ENCODE measurements around the gene MAP2. TPM values are rescaled to one million over a fixed set of nuclear protein-coding genes. Genes with fewer than 3 reads are reported as not detected.
"Not testable (repeated sequence)": the region's sequence is repeated elsewhere in the genome, so short reads cannot be mapped to it uniquely, and the experiment has no call there.

The MAP2 gene
- total RNA-seq, 1 donor from 2014 or later = not detected

DNA sequence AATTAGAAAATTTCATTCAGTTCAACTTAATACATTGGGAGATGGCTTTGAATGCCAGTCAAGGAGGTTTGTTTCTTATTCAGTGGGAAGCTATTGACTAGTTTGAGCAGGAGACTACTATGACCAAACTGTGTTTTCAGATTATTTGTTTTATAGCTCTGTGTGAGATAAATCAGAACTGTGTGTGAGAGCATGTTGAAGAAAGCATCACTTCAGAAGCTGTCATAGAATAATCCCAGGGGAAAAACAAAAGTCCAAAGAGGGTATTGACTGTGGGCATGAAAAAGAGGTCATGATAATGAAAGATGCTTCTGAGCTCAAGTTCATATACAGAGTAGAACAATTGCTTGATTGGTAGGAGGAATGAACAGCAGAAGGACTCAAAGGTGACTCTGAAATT, 160.6 kb downstream of the MAP2 start:
- Mint-ChIP-seq H3K36me3 (ENCODE audit: low read depth) (no peaks in the 10 kb centered on the region), H3K4me1 (peaks cover under 1% of the 10 kb centered on the region), H3K27me3 (peaks cover under 1% of the 10 kb centered on the region), H3K4me3 (no peak overlapping the region), H3K9me3 (no peaks in the 10 kb centered on the region), H3K27ac (no peak overlapping the region)
- intact Hi-C loops (cut with micrococcal nuclease) = no loop called here
- DNase-seq = no peak

DNA sequence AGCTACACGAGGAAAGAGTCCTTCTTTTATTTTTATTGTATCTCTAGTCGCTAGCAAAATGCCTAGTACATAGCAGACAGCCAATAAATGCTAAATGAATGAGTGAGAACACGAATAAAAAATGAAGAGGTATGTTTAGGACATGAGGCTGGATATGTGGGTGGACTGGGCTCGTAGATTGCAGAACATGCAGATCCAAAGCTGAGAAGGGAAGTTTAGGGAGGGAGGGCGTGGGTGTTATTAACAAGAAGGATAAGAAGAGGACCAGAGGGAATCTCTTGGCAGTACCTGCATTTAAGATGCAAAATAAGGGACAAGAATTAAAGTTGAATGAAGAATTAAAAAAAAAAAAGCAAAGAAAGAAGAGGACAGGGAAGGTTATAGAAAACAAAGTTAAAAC, 161.1 kb downstream of the MAP2 start:
- no peaks in the 10 kb centered on the region for H3K9me3 Mint-ChIP-seq
- DNase-seq = no peak
- H3K36me3 Mint-ChIP-seq (ENCODE audit: low read depth) = no peaks in the 10 kb centered on the region
- H3K27me3 Mint-ChIP-seq = no peaks in the 10 kb centered on the region
- no peaks in the 10 kb centered on the region for H3K4me1 Mint-ChIP-seq
- H3K4me3 Mint-ChIP-seq = no peak overlapping the region
- no peak overlapping the region for H3K27ac Mint-ChIP-seq
- intact Hi-C loops (cut with micrococcal nuclease) = no loop called here

DNA sequence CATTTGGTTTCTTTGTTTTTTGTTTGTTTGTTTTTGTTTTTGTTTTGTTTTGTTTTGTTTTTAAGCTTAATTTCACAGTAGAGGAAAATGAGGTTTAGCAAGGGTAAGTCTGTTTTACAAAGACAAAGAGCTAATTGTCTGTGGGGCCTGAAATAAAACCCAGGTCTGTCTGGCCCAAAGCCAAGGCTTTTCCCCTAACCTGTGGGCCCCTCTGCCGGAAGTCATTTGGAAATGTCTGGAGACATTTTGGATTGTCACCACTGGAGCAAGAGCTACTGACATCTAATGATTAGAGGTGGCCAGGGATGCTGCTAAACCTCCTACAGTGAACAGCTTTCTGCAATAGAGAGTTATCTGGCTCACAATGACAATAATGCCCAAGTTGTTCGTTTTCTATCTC, 167.2 kb downstream of the MAP2 start:
- no peak overlapping the region for H3K4me3 Mint-ChIP-seq
- intact Hi-C loops (cut with micrococcal nuclease) = no loop called here
- DNase-seq = no peak
- no peaks in the 10 kb centered on the region for H3K27me3 Mint-ChIP-seq
- no peaks in the 10 kb centered on the region for H3K4me1 Mint-ChIP-seq
- H3K27ac Mint-ChIP-seq = no peak overlapping the region
- no peaks in the 10 kb centered on the region for H3K36me3 Mint-ChIP-seq (ENCODE audit: low read depth)
- H3K9me3 Mint-ChIP-seq = no peaks in the 10 kb centered on the region

DNA sequence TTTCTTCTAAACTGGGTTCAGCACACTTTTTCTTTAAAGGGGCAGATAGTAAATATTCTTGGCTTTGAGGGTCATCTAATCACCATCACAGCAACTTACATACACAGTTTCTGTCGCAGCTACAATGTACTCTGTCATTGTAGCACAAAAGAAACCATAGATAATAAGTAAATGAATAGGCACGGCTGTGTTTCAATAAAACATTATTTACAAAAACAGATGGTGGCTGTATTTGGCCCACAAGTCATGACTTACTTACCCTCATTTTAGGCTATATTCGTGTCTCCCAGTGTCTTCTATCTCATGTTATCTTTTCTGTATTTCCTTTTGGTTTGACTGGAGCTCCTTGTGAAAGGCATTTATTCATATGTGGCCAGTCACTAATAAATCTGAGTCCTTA, 168.3 kb downstream of the MAP2 start:
- Mint-ChIP-seq H3K4me3 (no peak overlapping the region), H3K4me1 (no peaks in the 10 kb centered on the region), H3K9me3 (no peaks in the 10 kb centered on the region), H3K36me3 (ENCODE audit: low read depth) (no peaks in the 10 kb centered on the region), H3K27me3 (no peaks in the 10 kb centered on the region), H3K27ac (no peak overlapping the region)
- no peak for DNase-seq
- intact Hi-C loops (cut with micrococcal nuclease) = no loop called here

DNA sequence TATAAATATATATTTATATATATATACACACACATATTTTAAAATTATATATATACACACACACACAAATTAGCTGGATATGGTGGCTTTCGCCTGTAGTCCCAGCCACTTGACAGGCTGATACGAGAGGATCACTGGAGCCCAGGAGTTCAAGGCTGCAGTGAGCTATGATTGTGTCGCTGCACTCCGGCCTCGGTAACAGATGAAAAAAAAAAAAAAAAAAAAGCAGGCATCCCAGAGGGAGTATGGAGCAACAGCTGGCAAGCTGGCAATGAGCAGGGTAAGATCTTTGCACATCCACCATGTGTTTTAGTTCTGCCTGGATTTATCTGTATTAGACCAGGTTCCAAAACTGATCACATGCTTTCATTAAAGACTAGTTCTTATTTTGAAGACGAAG, 170.1 kb downstream of the MAP2 start:
- no peaks in the 10 kb centered on the region for H3K4me1 Mint-ChIP-seq
- H3K27ac Mint-ChIP-seq = no peak overlapping the region
- intact Hi-C loops (cut with micrococcal nuclease) = no loop called here

DNA sequence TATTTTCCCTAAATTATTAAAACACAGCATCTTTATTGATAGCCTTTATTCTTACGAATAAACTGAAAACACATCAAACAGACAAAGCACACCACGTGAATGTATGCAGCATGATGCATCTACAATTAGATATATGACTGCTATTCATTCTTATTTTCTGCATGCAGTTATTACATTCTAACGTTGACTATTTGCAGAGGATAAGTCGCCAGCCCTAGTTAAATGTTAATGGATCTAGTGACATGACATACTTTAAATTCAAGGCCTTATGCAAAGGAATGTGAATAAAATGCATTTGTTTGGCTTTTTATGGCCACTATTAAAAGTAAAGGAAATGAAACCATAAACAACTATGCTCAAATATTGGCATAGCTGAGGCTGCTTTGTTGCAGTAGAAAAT, 172.4 kb downstream of the MAP2 start:
- no peak overlapping the region for H3K27ac Mint-ChIP-seq
- H3K4me1 Mint-ChIP-seq = no peaks in the 10 kb centered on the region
- intact Hi-C loops (cut with micrococcal nuclease) = no loop called here
- H3K9me3 Mint-ChIP-seq = no peaks in the 10 kb centered on the region
- H3K36me3 Mint-ChIP-seq (ENCODE audit: low read depth) = no peaks in the 10 kb centered on the region
- H3K27me3 Mint-ChIP-seq = no peaks in the 10 kb centered on the region
- no peak for DNase-seq
- no peak overlapping the region for H3K4me3 Mint-ChIP-seq

More for the DNA sequence above, 170.1 kb downstream of the MAP2 start:
- H3K36me3 Mint-ChIP-seq (ENCODE audit: low read depth) = no peaks in the 10 kb centered on the region
- H3K27me3 Mint-ChIP-seq = no peaks in the 10 kb centered on the region
- no peak for DNase-seq
- H3K9me3 Mint-ChIP-seq = no peaks in the 10 kb centered on the region
- no peak overlapping the region for H3K4me3 Mint-ChIP-seq

DNA sequence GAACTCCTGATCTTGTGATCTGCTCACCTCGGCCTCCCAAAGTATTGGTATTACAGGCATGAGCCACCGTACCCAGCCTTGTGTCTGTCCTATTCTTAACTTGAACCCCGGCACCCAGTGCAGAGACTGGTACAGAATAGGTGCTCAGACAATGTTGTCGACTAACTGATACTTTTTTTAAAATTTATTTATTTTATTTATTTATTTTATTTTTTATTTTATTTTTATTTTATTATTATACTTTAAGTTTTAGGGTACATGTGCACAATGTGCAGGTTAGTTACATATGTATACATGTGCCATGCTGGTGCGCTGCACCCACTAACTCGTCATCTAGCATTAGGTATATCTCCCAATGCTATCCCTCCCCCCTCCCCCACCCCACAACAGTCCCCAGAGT, 174.4 kb downstream of the MAP2 start:
- H3K4me3 Mint-ChIP-seq; H3K27me3 Mint-ChIP-seq; intact Hi-C loops (cut with micrococcal nuclease); DNase-seq; H3K9me3 Mint-ChIP-seq; H3K27ac Mint-ChIP-seq; H3K36me3 Mint-ChIP-seq (ENCODE audit: low read depth); H3K4me1 Mint-ChIP-seq: not testable (repeated sequence)

DNA sequence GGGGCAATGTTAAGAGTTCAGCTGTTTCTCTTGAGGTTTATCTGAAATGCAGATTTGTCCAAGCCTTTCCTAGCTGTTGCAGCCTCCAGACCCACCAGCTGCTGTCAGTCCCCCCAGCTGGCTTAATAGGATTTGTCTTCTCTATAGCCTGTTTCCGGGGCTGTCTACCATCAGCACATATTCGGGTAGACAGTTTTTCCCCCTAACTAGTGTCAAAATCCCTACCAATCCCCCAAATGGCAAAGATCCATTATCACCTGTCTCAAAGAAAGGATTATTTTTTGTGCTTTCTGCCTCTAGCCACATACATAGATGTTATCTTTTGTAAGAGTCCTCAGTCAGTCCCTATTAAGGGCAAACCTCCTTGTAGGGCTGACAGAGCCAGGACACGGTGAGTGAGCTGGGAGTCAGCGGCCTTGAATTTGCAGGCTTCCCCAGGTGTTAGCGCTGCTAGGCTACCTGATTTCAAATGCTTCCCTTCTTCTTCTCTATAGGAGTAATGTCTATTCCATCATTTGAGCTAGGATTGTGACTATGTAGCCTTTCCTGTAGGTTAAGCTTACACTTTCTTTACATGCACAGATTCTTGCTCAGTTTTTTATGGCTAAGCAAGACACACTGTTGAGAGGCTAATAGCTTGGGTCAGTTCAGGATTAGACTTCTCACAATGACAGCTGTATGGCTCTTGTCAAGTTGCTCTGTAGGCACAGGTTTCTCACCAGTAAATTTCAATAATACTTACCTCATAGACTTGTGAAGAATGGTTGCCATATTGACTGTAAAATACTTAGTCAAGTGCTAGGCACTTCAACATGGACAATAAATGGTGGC, 176.7 kb downstream of the MAP2 start:
- DNase-seq = no peak
- Mint-ChIP-seq H3K27me3 (no peaks in the 10 kb centered on the region), H3K27ac (no peak overlapping the region), H3K4me1 (no peaks in the 10 kb centered on the region), H3K4me3 (no peak overlapping the region), H3K9me3 (no peaks in the 10 kb centered on the region), H3K36me3 (ENCODE audit: low read depth) (no peaks in the 10 kb centered on the region)
- intact Hi-C loops (cut with micrococcal nuclease) = no loop called here

DNA sequence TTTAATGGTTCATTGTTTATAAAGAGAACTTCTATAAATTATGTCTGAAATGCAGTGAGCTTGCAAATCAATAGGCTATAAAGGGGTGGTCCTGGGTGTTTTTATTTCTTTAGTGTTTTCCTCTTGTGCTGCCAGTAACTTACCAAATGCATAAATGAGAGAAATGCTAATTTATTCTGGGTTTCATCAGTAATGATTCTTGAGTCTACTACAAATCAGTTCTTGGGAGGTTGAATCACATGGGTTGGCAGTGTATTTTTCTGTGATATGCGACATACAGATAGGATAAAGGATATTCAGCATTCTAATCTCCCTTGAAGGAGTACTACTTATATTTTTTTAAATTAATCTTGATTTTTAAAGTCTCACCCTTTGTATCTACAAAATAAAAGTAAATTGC, 177.7 kb downstream of the MAP2 start:
- no peaks in the 10 kb centered on the region for H3K4me1 Mint-ChIP-seq
- intact Hi-C loops (cut with micrococcal nuclease) = no loop called here
- H3K9me3 Mint-ChIP-seq = no peaks in the 10 kb centered on the region

DNA sequence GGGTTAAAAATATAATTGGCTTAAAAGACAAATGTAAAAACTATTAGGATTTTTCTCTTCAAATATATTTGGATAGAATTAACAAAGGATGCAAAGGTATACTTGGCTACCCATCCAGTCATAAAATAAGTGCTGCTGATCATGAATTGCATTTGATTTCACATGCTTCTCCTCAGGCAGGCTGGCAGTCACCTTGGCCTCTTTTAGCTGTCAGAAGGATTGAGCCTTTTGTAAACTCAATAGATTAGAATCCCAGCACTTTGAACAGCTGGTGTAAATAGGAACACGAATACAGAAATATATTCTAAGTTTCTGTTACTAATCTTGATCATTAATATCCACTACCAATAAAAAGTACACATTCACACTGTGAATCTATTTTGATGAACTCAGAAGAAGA, 178.4 kb downstream of the MAP2 start:
- intact Hi-C loops (cut with micrococcal nuclease) = no loop called here
- no peak for DNase-seq
- Mint-ChIP-seq H3K4me1 (no peaks in the 10 kb centered on the region), H3K4me3 (no peak overlapping the region), H3K27ac (no peak overlapping the region), H3K36me3 (ENCODE audit: low read depth) (no peaks in the 10 kb centered on the region), H3K9me3 (no peaks in the 10 kb centered on the region), H3K27me3 (no peaks in the 10 kb centered on the region)

More for the DNA sequence above, 177.7 kb downstream of the MAP2 start:
- H3K4me3 Mint-ChIP-seq = no peak overlapping the region
- no peaks in the 10 kb centered on the region for H3K27me3 Mint-ChIP-seq
- H3K36me3 Mint-ChIP-seq (ENCODE audit: low read depth) = no peaks in the 10 kb centered on the region
- H3K27ac Mint-ChIP-seq = no peak overlapping the region
- DNase-seq = no peak

DNA sequence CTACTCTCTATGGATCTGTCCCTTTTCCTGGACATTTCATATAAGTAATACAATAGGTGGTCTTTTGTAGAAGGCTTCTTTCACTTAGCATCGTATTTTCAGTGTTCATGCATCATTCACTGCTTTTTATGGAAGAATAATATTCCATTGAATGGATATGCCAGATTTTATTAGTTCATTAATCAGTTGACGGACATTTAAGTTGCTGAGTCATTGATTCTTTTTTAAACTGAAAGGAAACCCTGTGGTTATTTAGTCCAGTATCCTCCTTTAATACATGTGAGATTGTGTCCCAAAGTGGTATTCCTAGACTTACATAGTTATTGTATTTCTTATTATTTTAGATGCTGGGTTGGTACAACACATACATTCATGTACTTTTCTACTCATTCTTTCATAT, 185.7 kb downstream of the MAP2 start:
- Mint-ChIP-seq H3K27me3 (no peaks in the 10 kb centered on the region), H3K9me3 (no peaks in the 10 kb centered on the region), H3K4me1 (no peaks in the 10 kb centered on the region), H3K27ac (no peak overlapping the region), H3K4me3 (no peak overlapping the region), H3K36me3 (ENCODE audit: low read depth) (no peaks in the 10 kb centered on the region)
- no peak for DNase-seq
- intact Hi-C loops (cut with micrococcal nuclease) = no loop called here

DNA sequence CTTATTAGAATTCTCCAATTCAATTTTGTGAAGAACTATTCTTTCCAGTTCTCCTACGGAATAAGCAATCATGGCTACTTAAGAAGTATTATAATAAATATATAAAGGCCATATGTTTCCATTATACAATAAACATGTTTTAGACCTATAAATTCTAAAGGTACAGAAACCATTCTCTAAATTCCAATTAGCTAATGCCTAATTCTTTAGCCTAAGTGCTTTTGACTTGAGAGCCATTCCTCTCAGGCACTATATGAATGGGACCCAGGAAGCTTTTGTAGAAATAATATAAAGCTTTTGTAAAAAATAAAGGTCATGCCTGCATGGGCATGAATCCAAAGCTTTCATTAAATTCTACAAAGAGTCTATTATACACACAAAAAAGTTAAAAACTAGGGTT, 186.8 kb downstream of the MAP2 start:
- DNase-seq = no peak
- intact Hi-C loops (cut with micrococcal nuclease) = no loop called here
- Mint-ChIP-seq H3K36me3 (ENCODE audit: low read depth) (no peaks in the 10 kb centered on the region), H3K27me3 (no peaks in the 10 kb centered on the region), H3K27ac (no peak overlapping the region), H3K4me1 (no peaks in the 10 kb centered on the region), H3K4me3 (no peak overlapping the region), H3K9me3 (no peaks in the 10 kb centered on the region)

DNA sequence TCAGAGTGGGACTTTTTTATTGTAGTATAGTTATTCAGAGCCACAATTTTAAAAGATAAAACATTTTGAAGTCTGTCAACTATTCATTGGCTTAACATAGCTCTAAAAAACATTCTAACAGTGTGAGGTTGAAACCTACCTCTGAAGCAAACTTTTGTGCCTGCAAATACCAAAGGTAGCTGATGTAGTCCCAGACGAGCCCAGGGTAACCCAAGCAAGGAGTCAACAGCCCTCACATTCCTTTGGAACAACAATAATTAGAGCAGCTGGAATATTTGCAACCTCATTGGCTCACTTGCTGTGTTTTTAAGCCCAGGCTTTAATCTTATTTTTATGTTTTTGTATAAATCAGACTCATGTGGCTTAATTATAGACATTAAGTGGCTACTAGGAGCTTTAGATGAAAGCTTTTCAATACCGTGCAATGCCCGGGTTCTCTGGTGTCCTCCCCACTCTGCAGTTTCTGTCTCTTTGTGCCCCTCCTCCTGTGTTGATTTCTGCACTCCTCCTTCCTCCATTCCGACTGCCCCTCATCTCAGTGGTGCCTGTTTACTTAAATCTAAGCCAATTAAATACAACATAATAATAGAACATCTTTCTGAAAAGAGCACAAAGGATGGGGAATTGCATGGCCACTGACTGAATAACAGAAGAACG, 189.9 kb downstream of the MAP2 start:
- H3K4me1 Mint-ChIP-seq = no peaks in the 10 kb centered on the region
- H3K36me3 Mint-ChIP-seq (ENCODE audit: low read depth) = no peaks in the 10 kb centered on the region
- no peaks in the 10 kb centered on the region for H3K9me3 Mint-ChIP-seq
- no peak overlapping the region for H3K27ac Mint-ChIP-seq
- intact Hi-C loops (cut with micrococcal nuclease) = no loop called here
- no peak for DNase-seq
- no peaks in the 10 kb centered on the region for H3K27me3 Mint-ChIP-seq
- no peak overlapping the region for H3K4me3 Mint-ChIP-seq

DNA sequence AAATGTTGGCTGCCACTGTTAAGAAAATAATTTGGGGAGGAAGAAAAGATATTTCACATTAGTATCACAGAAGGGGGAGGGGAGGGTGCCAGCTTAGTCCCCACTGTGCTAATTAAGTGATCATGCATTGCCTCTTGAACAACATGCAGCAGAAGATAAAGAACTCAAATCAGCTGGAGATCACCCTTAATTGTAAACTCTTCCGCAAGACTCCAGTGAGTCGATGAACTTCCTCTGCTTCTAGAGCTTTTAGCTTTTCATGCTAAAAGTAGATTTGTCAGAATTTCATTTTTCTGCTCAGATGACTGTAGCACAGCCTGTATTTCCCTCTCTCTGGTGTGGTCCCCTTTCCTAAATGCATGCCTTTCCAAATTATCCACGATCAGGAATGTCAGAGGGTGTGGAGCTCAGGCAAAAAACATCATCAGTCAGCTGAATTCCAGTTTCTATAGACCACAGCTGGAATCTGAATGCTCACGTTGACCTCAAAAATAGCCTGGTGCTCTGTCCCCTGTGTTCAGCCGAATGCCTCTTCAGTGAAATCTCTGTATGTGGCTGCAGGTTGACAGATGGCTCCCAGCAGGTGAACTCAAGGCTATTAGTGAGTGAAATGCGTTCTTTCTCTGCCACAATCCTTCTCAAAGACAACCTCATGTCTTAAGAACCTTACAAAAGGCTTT, 191.0 kb downstream of the MAP2 start:
- no peak overlapping the region for H3K4me3 Mint-ChIP-seq
- no peak for DNase-seq
- H3K27me3 Mint-ChIP-seq = no peaks in the 10 kb centered on the region
- H3K4me1 Mint-ChIP-seq = no peaks in the 10 kb centered on the region
- no peaks in the 10 kb centered on the region for H3K9me3 Mint-ChIP-seq
- intact Hi-C loops (cut with micrococcal nuclease) = no loop called here
- no peak overlapping the region for H3K27ac Mint-ChIP-seq
- H3K36me3 Mint-ChIP-seq (ENCODE audit: low read depth) = no peaks in the 10 kb centered on the region
